Keratinocyte (primary cell): ENCODE data around the gene ALOX5.
"Not testable (repeated sequence)": the region's sequence is repeated elsewhere in the genome, so short reads cannot be mapped to it uniquely, and the experiment has no call there.

Source experiments
- CTCF ChIP-seq, 3 experiments: IDR thresholded peaks in 1 of 3; conservative IDR thresholded peaks in 1 of 3; optimal IDR thresholded peaks in 1 of 3; 2 replicates in 2 of 3; 3 replicates in 1 of 3; pipeline versions ENCODE3 to v1.5.1; 2011; ENCODE audit warnings: low read length in 3 of 3, mild to moderate bottlenecking in 3 of 3, moderate library complexity in 2 of 3, control low read depth in 1 of 3, inconsistent platforms in 1 of 3; ENCODE audit not compliant: insufficient read depth in 2 of 3; ENCODE audit errors: extremely low read depth in 1 of 3
- EZH2 ChIP-seq: IDR thresholded peaks from one replicate; pipeline ENCODE4 v1.6.1; 2012; ENCODE audit warnings: inconsistent platforms, mild to moderate bottlenecking, low read length, moderate library complexity

GRCh38 chr10:45346652-45347335, 27.2 kb upstream of the ALOX5 start:
- TF ChIP-seq CTCF (optimal IDR thresholded peaks at IDR 0.05 in 1 of 3, IDR thresholded peaks at IDR 0.05 in 1 of 3, conservative IDR thresholded peaks at IDR 0.05 in 1 of 3; ENCODE audit: extremely low read depth in 1 of 3, insufficient read depth in 2 of 3, low read length in 3 of 3); EZH2: not testable (repeated sequence)
